Measurements from ENCODE around the gene LCN12.

LCN12 gene

DNA sequence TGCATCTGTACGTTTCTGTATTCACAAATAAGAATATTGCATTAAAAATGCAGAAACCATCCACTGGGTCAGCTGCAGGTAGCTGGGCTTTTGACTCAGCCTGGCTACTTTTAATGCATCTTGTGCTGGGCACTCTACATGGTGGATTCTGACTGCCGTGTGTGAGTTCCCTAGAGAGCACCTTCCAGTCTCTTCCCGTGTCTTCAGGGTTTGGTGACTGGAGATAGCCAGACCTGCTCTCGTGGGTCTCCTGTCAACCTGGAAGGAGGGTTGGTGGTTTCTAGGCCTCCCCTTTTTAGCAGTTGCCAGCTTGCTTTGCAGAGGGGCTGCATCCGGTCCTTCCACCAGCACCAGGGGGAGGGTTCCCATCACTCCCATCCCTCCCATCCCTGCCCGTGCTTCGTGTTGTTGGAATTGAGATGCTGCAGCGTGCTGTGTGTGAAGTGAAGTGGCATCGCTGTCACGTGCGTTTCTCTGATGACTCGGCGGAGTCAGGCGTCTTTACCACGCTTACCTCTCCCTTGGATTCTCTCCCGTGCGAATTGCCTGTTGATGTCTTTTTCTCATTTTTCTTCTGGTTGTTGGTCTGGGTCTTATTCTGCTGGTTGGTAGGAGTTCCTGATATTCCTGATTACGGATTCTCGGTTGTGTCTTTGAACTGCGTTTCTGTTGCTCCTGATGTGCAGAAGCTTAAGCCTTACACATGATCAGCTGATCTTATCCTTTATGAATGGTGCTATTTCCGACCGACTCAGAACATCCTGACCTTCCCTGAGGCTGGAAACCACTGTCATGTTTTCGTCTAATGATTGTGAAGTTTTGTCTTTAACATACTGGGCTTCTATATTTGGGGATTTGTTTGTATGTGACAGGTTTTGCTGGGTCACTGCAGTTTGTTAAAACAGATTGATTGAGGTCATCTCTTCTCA, 24.5 kb upstream of the LCN12 start:
- no peak for DNase-seq

DNA sequence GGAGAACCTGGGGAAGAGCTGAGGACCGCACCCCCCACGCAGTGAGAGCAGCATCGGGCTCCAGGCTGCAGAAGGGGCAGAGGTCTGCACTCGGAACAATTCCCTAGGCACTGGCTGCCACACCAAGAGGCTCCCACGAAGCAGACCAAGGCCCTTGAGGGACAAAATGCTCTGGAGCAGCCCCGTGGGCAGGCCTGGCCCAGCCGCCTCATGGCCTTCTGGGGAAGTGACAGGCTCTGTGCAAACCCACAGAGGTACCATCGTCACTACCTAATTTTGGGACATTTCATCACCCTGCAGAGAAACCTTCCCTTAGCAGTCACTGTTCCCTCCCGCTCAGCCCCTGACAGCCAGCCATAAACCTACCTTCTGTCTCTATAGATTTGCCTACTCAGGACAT, 23.5 kb upstream of the LCN12 start:
- DNase-seq = no peak

DNA sequence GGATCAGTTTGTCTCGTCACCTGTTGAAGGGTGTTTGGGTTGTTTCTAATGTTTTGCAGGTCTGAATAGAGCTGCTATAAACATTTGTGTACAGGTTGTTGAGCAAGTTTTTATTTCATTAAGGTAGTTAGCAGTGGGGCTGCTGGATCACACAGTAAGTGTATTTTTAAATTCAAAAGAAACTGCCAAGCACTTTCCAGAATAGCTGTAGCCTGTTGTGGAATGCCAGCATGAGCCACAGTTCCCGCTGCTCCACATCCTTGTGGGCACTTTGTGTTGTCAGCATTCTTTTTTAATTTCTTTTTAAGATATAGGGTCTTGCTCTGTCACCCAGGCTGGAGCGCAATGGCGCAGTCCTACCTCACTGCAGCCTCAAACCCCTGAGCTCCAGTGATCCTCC, 22.1 kb upstream of the LCN12 start:
- no peak for DNase-seq

DNA sequence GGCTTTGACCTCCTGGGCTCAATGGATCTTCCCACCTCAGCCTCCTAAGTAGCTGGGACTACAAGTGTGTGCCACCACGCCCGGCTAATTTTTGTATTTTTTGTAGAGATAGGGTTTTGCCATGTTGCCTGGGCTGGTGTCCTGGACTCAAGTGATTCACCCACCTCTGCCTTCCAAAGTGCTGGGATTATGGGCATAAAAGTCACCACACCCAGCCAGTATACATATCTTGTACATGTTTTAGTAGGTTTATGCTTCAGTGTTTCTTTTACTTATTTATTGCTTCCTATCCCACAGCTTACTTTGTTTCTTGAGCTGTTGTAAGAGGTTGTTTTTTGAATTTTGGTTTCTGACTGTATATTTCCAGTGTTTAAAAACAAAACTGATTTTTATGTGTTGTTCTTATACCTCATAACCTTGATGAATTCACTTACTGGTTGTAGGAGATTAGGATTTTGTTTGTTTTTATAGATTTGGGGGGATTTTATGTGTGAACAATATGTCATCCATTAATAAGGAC, 20.4 kb upstream of the LCN12 start:
- no peak for DNase-seq

DNA sequence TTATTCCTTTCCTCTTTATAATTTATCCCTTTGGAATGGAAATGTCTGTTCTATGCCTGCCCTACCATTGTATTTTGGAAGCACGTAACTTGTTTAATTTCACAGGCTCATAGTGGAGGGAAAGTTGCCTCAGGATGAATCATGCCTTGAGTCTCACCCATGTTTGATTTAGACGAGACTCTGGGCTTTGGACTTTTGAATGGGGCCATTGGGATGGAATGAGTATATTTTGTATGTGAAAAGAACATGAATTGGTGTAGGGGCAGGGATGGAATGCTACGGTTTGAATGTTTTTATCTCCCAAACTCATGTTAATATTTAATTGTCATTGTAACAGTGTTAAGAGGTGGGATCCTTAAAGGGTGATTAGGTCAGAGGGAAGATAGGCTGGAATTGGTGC, 17.8 kb upstream of the LCN12 start:
- no peak for DNase-seq

DNA sequence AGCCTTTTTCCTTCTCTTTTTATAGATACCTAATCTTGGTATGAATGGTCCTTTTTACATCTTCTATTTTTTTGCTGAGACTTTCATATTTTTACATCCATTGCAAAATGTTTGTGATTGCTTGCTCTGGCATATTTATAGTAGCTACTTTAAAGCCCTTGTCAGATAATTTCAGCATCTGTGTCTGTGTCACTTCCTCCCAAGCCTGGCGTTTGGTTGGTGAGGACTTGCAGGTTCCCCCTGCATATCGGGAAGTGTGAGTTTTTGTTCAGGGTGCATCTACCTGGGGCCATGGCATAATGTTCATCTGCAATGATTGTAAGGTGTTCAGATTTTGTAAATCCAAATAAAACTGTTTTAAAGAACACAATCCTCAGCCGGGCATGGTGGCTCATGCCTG, 16.4 kb upstream of the LCN12 start:
- DNase-seq = no peak

DNA sequence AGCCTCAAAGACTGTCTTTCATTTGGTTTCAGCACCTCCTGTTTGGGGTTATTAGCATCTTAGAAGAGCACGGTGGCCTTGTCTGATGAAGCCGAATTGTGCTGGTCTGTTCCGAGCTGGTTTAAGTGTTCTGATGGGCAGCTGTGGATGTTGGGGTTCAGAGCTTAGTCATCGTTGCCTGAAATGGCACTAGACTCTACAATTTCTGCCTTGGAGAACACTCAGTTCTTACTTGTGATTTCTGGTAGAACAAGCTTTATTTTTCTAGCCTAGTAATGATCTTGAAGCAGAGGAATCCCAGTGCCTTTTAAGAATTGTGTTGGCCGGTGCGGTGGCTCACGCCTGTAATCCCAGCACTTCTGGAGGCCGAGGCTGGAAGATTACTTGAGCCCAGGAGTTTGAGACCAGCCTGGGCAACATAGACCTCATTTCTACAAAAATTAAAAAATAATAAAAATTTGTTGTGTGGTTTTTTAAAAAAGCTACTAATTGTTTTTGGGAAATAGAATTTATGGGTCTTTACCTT, 15.4 kb upstream of the LCN12 start:
- no peak for DNase-seq

DNA sequence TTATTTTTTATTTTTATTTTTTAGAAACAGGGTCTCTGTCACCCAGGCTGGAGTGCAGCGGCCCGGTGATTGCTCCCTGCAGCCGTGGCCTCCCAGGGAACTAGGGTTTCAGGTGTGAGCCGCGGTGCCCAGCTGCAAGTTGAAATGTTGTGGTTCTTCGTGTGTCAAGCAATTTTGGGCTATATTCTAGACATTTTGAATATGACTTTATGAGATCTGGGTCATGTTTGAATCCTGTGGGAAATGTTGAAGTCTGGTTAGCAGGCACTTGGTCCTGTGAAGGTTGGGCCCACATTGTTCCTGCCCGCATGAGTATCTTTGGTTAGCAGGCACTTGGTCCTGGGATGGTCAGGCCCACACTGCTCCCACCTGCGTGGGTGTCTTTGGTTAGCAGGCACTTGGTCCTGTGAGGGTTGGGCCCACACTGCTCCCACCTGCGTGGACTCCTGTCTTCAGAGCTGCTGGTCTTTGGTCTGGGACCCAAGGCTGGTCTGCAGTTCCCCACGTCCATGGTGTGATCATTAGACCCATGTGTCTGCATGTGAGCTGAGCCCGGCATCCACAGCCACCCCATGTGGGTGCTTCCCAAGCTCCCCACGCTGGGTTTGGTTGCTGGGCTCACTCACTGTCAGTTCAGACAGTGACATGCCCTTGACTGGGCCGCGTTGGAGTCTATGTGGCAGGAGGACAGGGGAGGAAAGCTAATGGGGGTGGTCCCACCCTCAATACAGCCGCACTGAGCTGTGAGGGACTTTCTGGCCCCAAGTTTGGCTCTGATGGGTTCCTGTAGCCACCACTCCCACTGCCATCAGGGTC, 14.7 kb upstream of the LCN12 start:
- no peak for DNase-seq

DNA sequence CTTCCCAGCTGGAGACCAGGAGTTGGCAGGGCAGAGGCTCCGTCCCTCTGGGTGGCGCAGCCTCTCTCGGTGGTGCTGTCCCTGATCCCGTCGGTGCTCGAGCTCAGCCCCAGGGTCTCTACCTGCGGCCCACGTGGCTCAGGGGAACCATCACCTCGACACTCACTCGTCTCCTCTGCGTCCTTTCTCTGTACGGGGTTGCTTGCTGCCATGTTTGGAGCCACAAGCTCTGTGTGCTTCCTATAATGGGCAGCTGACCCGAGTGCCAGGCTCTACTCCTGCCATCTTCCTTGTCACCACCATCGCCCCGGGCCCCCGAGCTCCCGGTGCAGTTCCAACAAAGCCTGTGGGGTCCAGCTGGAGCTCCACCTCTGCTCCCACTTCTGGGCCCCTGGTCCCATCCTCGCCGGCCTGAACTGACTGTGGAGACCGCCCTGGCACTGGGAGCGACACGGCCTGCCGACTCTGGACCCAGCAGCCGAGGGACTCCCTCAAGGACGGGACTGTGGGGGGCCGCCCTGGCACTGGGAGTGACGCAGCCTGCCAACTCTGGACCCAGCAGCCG, 12.6 kb upstream of the LCN12 start:
- no peak for DNase-seq

DNA sequence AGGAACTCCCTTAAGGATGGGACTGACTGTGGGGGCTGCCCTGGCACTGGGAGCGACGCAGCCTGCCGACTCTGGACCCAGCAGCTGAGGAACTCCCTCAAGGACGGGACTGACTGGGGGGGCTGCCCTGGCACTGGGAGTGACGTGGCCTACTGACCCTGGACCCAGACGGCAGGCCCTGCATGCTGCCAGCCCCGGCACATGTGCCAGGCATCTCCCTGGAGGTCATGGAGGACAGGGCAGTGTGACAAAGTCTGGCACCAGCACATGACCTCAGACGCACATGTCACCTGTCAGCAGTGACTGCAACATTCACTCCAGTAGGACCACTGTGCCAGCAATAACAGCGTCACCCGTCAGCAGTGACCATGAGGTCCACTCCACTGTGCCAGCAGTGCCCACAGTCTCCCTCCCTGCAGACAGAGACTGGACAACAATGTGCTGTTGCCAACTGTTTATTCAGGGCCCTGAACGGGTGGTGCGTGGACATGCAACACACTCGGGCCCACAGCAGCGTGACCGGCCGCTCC, 12.0 kb upstream of the LCN12 start:
- no peak for DNase-seq

DNA sequence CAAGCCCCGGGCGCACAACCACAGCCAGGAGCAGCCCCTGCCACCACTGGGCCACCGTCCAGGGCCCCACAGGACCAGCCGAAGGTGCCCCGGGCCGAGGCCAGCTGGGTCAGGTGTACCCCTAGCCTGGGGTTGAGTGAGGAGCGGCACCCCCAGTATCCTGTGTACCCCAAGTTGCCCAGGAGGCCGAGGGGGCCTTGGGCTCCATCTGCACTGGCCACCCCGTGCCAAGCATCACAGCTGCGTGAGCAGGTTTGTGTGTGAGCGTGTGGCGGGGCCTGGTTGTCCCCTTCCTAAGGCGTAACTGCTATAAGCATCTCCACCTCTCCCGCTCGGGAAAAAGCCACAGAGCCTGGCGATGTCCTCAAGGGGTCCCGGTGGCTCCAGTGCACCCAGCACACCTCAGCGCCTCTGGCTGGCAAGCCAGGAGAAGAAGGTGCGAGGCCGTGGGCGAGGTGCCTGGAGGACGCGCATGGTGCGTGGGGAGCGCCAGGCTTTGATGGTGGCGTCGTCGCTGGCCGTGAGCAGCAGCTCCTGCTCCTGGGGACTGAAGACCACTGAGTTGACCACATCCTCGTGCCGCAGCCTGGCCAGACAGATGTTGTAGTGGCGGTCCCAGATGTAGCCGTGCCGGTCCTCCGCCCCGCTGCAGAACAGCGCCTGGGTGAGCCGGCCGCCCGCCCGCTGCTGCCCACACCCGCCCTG, 11.4 kb upstream of the LCN12 start:
- no peak for DNase-seq

DNA sequence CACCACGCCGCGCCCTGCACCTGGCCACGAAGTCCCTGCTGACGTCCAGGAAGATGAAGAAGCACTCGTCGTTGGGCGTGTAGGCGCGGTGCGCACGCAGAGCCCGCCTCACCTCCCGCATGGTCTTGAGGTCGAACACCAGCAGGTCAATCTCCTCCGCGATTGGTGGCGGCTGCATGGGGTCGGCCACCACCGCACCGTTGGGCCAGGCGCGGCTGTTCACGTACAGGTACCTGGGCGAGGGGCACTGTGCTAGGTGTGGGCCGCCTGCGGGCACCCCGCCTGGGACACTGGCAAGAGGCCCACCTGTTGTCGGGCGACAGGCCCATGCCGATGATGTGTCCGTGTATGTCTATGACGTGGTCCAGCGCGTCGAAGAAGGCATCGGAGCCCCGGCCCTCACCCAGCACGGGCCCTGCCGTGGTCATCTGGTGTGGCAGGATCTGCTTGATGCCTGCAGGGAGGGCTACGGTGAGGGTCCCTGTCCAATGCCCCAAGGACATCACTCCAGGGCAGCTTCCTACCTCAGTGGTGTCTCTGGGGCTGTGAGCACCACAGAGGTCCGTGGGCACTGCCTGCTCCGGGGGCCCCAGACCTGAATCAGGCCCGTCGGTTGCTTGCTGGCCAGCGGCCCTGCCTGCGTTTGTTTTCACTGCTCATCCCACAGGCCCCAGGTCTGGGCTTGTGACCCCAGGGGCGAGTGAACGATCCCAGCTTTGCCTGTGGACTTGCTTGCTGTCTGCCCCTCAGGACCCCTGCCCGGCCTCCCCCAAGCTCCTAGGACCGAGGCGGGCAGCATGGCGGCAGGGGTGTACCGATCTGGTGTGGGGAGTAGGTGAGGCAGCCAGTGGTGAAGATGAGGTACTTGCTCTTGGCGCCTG, 10.6 kb upstream of the LCN12 start:
- DNase-seq = no peak

DNA sequence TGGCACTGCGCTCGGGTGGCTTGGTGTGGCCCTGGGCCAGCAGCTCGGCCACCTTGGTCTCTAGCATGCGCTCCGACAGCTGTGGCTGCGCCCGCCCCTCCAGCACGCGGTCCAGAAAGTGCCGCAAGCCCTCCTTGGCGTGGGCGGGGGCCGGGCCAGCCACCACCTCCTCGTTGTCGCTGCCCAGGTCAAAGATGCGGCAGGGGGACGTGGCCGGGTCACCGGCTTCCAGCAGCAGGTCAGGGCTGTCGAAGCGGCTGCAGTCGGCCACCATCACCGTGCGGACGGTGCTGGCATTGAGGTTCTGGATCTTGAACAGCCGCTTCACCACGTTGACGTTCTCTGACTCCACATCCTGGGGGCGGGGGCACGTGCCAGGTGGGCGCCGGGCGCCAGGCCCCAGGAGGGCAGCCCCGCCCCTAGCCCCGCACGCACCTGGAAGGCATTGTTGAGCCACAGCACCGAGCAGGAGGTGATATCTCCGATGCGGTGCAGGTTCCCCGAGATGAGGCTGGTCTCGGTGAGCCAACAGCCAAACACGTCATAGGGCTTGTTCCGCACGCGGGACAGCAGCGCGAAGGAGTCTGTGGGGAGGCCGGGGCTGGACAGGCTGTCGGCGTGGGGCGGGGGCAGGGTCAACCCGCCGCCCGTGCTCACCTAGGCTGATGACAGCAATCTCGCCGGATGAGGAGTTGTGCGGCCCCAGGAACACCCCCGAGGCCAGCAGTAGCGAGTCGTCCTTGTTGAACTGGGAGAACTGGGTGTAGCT, 9.8 kb upstream of the LCN12 start:
- no peak for DNase-seq

DNA sequence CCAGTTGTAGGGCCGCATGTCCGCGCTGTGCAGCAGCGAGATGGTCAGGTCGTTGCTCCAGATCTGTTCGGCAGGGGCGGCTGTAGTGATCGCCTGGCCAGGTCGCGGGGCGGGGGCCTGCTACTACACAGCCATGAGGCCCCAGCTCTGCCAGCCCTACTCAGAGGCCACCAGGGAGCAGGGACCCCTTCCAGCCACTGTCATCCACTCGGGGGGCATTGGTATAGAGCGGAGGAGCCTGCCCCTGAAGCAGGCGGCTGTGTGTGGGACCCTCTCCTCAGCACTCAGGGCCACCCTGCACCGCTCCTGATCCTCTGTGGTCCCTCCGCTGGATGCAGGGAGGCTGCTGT, 9.2 kb upstream of the LCN12 start:
- DNase-seq = no peak

DNA sequence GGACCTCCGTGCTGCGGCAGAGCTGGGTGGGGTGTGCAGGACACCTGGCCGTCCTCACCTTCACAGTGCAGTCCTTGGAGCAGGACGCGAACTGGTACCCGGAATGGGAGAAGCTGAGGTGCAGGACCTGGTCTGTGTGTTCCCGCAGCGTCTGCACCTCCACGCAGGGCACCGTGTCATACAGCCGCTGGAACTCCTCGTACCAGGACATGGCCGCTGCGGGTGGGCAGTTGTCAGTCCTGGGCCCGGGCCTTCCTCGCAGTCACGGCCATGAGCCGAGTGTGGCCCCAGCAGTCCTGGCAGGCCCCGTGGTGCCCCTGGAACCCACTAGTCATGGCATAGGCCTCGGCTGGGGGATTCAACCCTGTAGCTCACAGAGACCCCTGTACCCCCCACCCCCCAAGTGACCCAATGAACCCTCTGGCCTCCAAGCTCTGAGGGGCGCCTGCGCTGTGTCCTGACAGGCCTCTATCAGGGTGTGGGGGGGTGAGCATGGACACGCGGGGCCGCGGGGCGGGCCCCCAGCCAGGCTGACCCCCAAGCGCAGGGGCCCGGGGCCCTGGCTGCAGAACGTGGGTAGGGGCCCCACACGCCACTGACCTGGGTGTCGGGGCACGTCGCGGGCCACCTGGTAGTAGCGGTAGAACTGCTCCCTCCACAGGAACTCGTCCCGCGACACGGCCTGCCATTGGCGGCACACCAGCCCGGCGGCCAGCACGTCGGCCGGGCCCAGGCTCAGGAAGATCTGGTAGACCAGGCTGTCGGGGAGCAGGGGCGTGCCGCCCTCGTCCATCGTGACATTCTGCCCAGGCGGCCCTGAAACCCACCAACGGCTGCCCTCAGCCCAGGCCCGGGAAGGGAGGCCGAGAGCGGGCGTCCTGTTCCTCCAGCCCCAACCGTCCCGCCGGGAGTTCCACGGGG, 8.5 kb upstream of the LCN12 start:
- DNase-seq = no peak

DNA sequence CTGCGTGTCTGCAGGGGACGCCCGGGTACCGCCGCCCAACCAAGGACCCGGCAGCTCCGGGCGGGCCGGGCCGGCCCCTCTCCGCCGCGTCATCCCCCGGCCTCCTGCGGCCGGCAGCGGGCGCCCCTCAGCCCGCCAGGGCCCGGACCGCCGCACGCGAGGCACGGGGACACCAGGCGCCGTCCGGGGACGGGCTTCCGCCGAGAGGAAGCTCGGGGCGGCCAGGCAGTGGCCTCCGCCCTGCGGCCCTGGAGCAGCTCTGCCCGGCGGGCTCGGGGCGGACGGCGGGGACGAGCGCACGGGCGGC, 7.9 kb upstream of the LCN12 start:
- no peak for DNase-seq

DNA sequence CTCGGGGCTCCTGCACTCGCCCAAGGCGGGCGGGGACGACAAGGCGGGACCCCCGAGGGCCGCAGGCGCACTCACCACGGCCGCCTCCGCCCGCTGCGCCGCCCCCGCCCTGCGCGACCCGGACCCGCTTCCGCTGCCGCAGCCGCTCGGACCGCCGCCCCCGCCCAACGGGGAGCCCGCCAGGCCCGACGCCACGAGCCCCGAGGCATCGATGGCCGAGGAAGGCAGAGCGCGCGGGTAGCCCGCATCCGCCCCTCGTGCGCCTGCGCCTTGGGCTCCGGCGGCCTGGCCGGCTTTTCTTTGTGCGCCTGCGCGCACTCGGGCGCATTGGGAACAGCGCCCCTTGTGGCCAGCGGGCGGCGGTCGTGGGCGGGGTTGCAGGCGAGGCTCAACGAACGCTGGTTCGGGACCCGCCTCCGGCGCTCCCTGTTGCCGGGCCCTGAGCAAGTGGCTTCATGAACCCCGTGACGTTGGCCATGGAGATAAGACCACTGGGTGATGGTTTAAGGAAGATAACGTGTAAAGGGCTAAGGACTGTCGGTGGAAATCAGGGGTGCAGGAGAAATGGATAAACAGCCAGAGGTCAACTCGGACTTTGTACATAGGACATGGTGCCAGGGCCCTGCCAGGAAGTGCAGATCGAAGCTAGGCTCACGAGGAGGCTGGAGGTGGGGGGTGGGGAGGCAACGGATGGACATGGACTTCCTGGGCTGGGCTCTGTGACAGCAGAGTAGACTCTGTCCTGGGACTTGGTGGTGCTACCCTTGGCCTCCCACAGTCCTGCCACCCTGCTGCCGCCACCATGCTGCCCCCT, 7.3 kb upstream of the LCN12 start, which contains the start of the genes C8G and FBXW5:
Gene C8G, plus strand, starts transcription at position 725 of the 814 bp plus-strand sequence. Its CDS starts 78 bp downstream, at position 803.
Gene FBXW5, minus strand, starts transcription at position 220 of the 814 bp plus-strand sequence. CDS start 655 bp downstream, outside the sequence.
- DNase-seq = peak; percentile 89

All from NCI-H1105 treated with DMSO at 0.1 percent for 48 hours (cell line).